WTC11 (cell line): ENCODE results near the gene ACOD1. TPM values are rescaled to one million over a fixed set of nuclear protein-coding genes. Genes with fewer than 3 reads are reported as not detected.

Experiments used
- ATAC-seq: fragments of 200-7000 bp; cut with Tn5 transposase; 2 replicates; pipeline ENCODE4 v1.10.0; 2021; ENCODE audit warnings: mild to moderate bottlenecking, moderate library complexity
- CTCF ChIA-PET: fragments of 300-600 bp; sonication (Branson Sonifier 250); formaldehyde crosslinking; loops from one replicate; lab custom pipeline; 2021; ENCODE audit warnings: antibody characterized with exemption; lab: Charles Lee
- POLR2A ChIA-PET: fragments of 350-600 bp; sonication (Branson Sonifier 250); formaldehyde crosslinking; loops from one replicate; lab custom pipeline; 2021; ENCODE audit warnings: antibody characterized with exemption; lab: Charles Lee
- DNase-seq: peaks from one replicate; pipeline ENCODE4 v3.0.0; 2021; ENCODE audit warnings: low spot score
- H3K27ac Mint-ChIP-seq: 2 replicates; pipeline ENCODE4 v1.8.0; 2021; ENCODE audit warnings: mixed read lengths
- H3K27me3 Mint-ChIP-seq: 2 replicates; pipeline ENCODE4 v1.8.0; 2021; ENCODE audit warnings: low read depth, mild to moderate bottlenecking, moderate library complexity, mixed read lengths
- H3K36me3 Mint-ChIP-seq: 2 replicates; pipeline ENCODE4 v1.8.0; 2021; ENCODE audit warnings: mixed read lengths
- H3K4me1 Mint-ChIP-seq: 2 replicates; pipeline ENCODE4 v1.8.0; 2022; ENCODE audit warnings: mixed read lengths
- H3K4me3 Mint-ChIP-seq: 2 replicates; pipeline ENCODE4 v1.8.0; 2021; ENCODE audit warnings: mild to moderate bottlenecking, moderate library complexity, mixed read lengths
- H3K9me3 Mint-ChIP-seq: 2 replicates; pipeline ENCODE4 v1.8.0; 2021; ENCODE audit warnings: mixed read lengths
- ATF3 ChIP-seq: sonication (generic); formaldehyde crosslinking; conservative IDR thresholded peaks from 2 replicates; pipeline ENCODE4 v1.8.1; 2022; ENCODE audit warnings: mild to moderate bottlenecking, missing genetic modification reagents
- CTCF ChIP-seq: fragments of 200-600 bp; IDR thresholded peaks from 2 replicates; pipeline ENCODE4 v1.8.0; 2022; ENCODE audit warnings: antibody characterized with exemption
- EMX1 ChIP-seq: fragments of 250-450 bp; sonication (Bioruptor Pico); IDR thresholded peaks from 2 replicates; pipeline ENCODE4 v1.8.0; 2021; ENCODE audit warnings: mild to moderate bottlenecking
- ETV6 ChIP-seq: sonication (generic); formaldehyde crosslinking; IDR thresholded peaks from 2 replicates; pipeline ENCODE4 v1.8.1; 2022; ENCODE audit warnings: mild to moderate bottlenecking, missing genetic modification reagents
- NFATC4 ChIP-seq: fragments of 250-450 bp; sonication (Bioruptor Pico); IDR thresholded peaks from 2 replicates; pipeline ENCODE4 v1.9.0; 2021; ENCODE audit warnings: mild to moderate bottlenecking
- NFYB ChIP-seq: sonication (generic); formaldehyde crosslinking; conservative IDR thresholded peaks from 2 replicates; pipeline ENCODE4 v1.8.0; 2022; ENCODE audit warnings: low read depth, missing genetic modification reagents
- NR1H2 ChIP-seq: sonication (generic); formaldehyde crosslinking; IDR thresholded peaks from 2 replicates; pipeline ENCODE4 v1.9.0; 2021; ENCODE audit warnings: mild to moderate bottlenecking, moderate library complexity, missing genetic modification reagents
- NR2C2 ChIP-seq: sonication (generic); formaldehyde crosslinking; IDR thresholded peaks from 2 replicates; pipeline ENCODE4 v1.8.0; 2022; ENCODE audit warnings: mild to moderate bottlenecking, missing genetic modification reagents
- PREB ChIP-seq: sonication (generic); formaldehyde crosslinking; IDR thresholded peaks from 2 replicates; pipeline ENCODE4 v1.8.1; 2022; ENCODE audit warnings: mild to moderate bottlenecking, missing genetic modification reagents, moderate library complexity, borderline replicate concordance
- RORB ChIP-seq: fragments of 250-450 bp; sonication (Bioruptor Pico); IDR thresholded peaks from 2 replicates; pipeline ENCODE4 v1.9.0; 2021; ENCODE audit warnings: mild to moderate bottlenecking
- SP1 ChIP-seq: sonication (generic); formaldehyde crosslinking; conservative IDR thresholded peaks from 2 replicates; pipeline ENCODE4 v1.8.1; 2022; ENCODE audit warnings: missing genetic modification reagents
- TP53 ChIP-seq: sonication (generic); formaldehyde crosslinking; IDR thresholded peaks from 2 replicates; pipeline ENCODE4 v1.8.1; 2023; ENCODE audit warnings: mild to moderate bottlenecking, missing genetic modification reagents
- ZNF317 ChIP-seq: sonication (generic); formaldehyde crosslinking; IDR thresholded peaks from 2 replicates; pipeline ENCODE4 v1.8.1; 2023; ENCODE audit warnings: low read depth, mild to moderate bottlenecking, moderate library complexity, missing genetic modification reagents, borderline replicate concordance
- total RNA-seq: library from RNA; stranded (reverse); gene quantifications from 3 replicates; pipeline ENCODE4 v1.2.3, GENCODE V29; 2021
- TF ChIP-seq, protein P1 (sequence below): fragments of 250-450 bp; sonication (Bioruptor Pico); IDR thresholded peaks from 2 replicates; pipeline ENCODE4 v2.1.2; 2022; ENCODE audit warnings: mild to moderate bottlenecking, moderate library complexity
- TF ChIP-seq, protein P2 (sequence below): sonication (generic); formaldehyde crosslinking; IDR thresholded peaks from 2 replicates; pipeline ENCODE4 v1.8.1; 2022; ENCODE audit warnings: mild to moderate bottlenecking, moderate library complexity, missing genetic modification reagents
- TF ChIP-seq, protein P3 (sequence below): fragments of 250-450 bp; sonication (Bioruptor Pico); IDR thresholded peaks from 2 replicates; pipeline ENCODE4 v1.9.0; 2021; ENCODE audit warnings: mild to moderate bottlenecking

ACOD1 gene
- total RNA-seq, 1 experiment from 2014 or later, result not detected

DNA sequence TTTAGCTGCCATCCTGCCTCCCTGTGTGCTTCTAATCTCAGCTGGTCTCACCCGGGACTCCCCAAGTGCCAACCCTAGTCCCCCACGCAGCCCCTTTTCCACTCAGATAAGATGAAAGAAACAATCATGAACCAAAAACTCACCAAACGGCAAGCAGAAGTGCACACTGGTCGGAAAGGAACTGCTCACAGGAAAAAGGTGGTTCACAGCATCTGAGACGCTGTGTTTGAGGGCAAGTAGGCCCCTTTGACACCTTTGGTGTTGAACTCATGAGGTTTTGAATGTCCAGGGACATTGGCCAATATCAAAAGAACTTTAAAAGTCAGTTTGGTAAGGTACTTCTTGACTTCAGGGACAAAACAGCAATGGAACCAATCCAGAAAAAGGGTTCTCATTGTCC, 20.4 kb upstream of the ACOD1 start:
- H3K9me3 Mint-ChIP-seq, result no peaks in the 10 kb centered on the region

DNA sequence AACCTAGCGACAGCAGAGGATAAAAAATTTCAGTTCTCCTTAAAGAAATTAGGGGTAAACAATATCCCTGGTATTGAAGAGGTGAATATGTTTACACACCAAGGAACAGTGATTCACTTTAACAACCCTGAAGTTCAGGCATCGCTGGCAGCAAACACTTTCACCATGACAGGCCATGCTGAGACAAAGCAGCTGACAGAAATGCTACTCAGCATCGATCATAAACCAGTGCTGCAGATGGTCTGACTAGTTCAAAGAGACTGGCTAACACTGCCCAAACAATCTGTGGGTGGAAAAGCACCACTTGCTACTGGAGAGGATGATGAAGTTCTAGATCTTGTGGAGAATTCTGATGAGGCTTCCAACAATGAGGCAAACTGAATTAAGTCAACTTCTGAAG, 19.9 kb upstream of the ACOD1 start:
- DNase-seq (no peak), ATAC-seq (no peak)
- no peak for TF ChIP-seq ATF3 (CRISPR knock-in tag)
- no peak for TF ChIP-seq CTCF
- no peak for TF ChIP-seq EMX1 (CRISPR knock-in tag)
- TF ChIP-seq RORB (CRISPR knock-in tag), result no peak
- no peak for TF ChIP-seq SP1
- no peak for TF ChIP-seq NR1H2 (CRISPR knock-in tag)
- no peak for TF ChIP-seq NFYB (CRISPR knock-in tag)
- TF ChIP-seq, protein P1, sequence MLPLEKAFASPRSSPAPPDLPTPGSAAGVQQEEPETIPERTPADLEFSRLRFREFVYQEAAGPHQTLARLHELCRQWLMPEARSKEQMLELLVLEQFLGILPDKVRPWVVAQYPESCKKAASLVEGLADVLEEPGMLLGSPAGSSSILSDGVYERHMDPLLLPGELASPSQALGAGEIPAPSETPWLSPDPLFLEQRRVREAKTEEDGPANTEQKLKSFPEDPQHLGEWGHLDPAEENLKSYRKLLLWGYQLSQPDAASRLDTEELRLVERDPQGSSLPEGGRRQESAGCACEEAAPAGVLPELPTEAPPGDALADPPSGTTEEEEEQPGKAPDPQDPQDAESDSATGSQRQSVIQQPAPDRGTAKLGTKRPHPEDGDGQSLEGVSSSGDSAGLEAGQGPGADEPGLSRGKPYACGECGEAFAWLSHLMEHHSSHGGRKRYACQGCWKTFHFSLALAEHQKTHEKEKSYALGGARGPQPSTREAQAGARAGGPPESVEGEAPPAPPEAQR (CRISPR knock-in tag), result no peak
- TF ChIP-seq NR2C2 (CRISPR knock-in tag), result no peak
- TF ChIP-seq, protein P2, sequence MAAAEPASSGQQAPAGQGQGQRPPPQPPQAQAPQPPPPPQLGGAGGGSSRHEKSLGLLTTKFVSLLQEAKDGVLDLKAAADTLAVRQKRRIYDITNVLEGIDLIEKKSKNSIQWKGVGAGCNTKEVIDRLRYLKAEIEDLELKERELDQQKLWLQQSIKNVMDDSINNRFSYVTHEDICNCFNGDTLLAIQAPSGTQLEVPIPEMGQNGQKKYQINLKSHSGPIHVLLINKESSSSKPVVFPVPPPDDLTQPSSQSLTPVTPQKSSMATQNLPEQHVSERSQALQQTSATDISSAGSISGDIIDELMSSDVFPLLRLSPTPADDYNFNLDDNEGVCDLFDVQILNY (CRISPR knock-in tag), result no peak
- TF ChIP-seq ZNF317, result no peak
- no peak for TF ChIP-seq TP53 (CRISPR knock-in tag)
- TF ChIP-seq, protein P3, sequence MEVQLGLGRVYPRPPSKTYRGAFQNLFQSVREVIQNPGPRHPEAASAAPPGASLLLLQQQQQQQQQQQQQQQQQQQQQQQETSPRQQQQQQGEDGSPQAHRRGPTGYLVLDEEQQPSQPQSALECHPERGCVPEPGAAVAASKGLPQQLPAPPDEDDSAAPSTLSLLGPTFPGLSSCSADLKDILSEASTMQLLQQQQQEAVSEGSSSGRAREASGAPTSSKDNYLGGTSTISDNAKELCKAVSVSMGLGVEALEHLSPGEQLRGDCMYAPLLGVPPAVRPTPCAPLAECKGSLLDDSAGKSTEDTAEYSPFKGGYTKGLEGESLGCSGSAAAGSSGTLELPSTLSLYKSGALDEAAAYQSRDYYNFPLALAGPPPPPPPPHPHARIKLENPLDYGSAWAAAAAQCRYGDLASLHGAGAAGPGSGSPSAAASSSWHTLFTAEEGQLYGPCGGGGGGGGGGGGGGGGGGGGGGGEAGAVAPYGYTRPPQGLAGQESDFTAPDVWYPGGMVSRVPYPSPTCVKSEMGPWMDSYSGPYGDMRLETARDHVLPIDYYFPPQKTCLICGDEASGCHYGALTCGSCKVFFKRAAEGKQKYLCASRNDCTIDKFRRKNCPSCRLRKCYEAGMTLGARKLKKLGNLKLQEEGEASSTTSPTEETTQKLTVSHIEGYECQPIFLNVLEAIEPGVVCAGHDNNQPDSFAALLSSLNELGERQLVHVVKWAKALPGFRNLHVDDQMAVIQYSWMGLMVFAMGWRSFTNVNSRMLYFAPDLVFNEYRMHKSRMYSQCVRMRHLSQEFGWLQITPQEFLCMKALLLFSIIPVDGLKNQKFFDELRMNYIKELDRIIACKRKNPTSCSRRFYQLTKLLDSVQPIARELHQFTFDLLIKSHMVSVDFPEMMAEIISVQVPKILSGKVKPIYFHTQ (CRISPR knock-in tag), result no peak
- no peak for TF ChIP-seq ETV6
- no peak for TF ChIP-seq PREB (CRISPR knock-in tag)
- no peak for TF ChIP-seq NFATC4 (CRISPR knock-in tag)
- no peak overlapping the region for H3K27ac Mint-ChIP-seq
- no peaks in the 10 kb centered on the region for H3K36me3 Mint-ChIP-seq
- ChIA-PET POLR2A (no interaction called here), CTCF (interaction anchor here (1.5 kb wide), 1 partner anchor 25 kb away, joined by 3 read pairs; no protein-coding TSS in a partner anchor)
- H3K4me1 Mint-ChIP-seq, result peaks cover 4% of the 10 kb centered on the region
- no peaks in the 10 kb centered on the region for H3K9me3 Mint-ChIP-seq
- H3K27me3 Mint-ChIP-seq, result no peaks in the 10 kb centered on the region
- H3K4me3 Mint-ChIP-seq, result no peak overlapping the region

More for the DNA sequence above, 20.4 kb upstream of the ACOD1 start:
- ChIA-PET POLR2A (no interaction called here), CTCF (interaction anchor here (1.5 kb wide), 1 partner anchor 24 kb away, joined by 3 read pairs; no protein-coding TSS in a partner anchor)
- DNase-seq (no peak), ATAC-seq (no peak)
- Mint-ChIP-seq H3K27me3 (no peaks in the 10 kb centered on the region), H3K4me1 (peaks cover 4% of the 10 kb centered on the region), H3K4me3 (no peak overlapping the region), H3K27ac (no peak overlapping the region), H3K36me3 (no peaks in the 10 kb centered on the region)
- TF ChIP-seq, protein P1 (CRISPR knock-in tag), result no peak
- no peak for TF ChIP-seq NFYB (CRISPR knock-in tag)
